ENCODE data around the gene CHD1.

DNA sequence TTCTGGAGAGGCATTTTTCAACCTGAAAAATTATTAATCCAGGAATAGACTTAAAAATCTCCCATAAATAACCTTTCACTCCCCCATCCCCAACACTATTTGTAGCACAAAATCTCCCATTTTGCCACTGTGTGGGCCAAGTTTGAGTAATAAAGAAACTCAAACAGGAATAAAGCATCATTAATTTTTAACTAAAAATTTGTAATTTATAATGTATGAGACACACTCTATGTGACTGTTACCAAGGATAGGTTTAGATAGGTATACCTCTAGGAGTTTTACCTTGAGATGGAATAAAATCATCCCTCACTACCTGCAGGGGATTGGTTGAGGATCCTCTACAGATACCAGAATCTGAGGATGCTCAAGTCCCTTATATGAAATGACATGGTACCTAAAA is 30.1 kb downstream of the CHD1 start:
- TF ChIP-seq POLR2A (IDR thresholded peaks at IDR 0.05) (no peak), EP300 (IDR thresholded peaks at IDR 0.05) (no peak), POLR2AphosphoS5 (IDR thresholded peaks at IDR 0.05) (no peak)
- TF ChIP-seq, protein P1, sequence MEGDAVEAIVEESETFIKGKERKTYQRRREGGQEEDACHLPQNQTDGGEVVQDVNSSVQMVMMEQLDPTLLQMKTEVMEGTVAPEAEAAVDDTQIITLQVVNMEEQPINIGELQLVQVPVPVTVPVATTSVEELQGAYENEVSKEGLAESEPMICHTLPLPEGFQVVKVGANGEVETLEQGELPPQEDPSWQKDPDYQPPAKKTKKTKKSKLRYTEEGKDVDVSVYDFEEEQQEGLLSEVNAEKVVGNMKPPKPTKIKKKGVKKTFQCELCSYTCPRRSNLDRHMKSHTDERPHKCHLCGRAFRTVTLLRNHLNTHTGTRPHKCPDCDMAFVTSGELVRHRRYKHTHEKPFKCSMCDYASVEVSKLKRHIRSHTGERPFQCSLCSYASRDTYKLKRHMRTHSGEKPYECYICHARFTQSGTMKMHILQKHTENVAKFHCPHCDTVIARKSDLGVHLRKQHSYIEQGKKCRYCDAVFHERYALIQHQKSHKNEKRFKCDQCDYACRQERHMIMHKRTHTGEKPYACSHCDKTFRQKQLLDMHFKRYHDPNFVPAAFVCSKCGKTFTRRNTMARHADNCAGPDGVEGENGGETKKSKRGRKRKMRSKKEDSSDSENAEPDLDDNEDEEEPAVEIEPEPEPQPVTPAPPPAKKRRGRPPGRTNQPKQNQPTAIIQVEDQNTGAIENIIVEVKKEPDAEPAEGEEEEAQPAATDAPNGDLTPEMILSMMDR (IDR thresholded peaks at IDR 0.05), result no peak

All from upper lobe of left lung (tissue), 4 donors.